ENCODE data around the gene COL27A1.
"Not testable (repeated sequence)": the region's sequence is repeated elsewhere in the genome, so short reads cannot be mapped to it uniquely, and the experiment has no call there.

Gene COL27A1

DNA sequence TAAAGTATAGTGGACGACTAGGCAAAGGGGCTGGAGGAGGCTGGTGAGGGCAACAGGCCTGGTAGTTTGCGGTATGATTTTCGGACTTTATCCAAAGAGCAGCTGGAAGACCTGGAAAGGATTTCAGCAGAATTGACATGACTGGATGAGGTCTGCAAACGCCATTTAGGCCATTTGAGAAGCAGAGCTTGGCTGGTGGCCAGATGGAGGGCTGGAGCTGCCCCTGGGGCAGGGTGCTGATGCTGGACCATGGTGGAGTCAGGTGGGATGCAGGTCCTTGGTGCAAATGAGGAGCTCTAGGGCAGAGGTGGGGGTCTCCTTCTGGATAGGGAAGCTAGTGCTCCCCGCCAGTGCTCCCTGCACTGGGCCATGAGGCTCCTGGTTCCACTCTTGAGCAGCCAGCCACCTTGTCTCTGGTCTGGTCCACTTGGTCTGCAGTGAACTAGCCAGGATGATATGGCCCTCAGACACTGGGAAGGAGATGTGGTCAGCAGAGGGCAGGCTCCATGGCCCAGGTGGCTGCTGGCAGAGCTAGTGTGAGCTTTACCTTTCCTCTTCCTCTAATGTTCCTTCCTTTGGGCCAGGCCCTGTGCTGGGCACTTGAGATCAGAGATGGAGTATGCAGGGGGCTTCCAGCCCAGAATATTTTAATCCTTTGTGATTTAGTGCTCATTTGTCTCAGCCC lies 31.4 kb downstream of the COL27A1 start:
- DNase-seq (ENCODE audit: insufficient read length, low spot score) (no peak), FAIRE-seq (no peak)
- TF ChIP-seq POLR2AphosphoS5 (IDR thresholded peaks at IDR 0.05; ENCODE audit: low read depth, low read length) (no peak), POU2F2 (IDR thresholded peaks at IDR 0.05; ENCODE audit: low read depth, low read length) (no peak), PAX5 (IDR thresholded peaks at IDR 0.05; ENCODE audit: insufficient read depth, low read length, severe bottlenecking) (no peak), TAF1 (IDR thresholded peaks at IDR 0.05; ENCODE audit: low read depth, low read length) (no peak), POLR2A (IDR thresholded peaks at IDR 0.05; ENCODE audit: low read depth, low read length) (no peak), SPI1 (IDR thresholded peaks at IDR 0.05; ENCODE audit: low read depth, low read length) (no peak)

DNA sequence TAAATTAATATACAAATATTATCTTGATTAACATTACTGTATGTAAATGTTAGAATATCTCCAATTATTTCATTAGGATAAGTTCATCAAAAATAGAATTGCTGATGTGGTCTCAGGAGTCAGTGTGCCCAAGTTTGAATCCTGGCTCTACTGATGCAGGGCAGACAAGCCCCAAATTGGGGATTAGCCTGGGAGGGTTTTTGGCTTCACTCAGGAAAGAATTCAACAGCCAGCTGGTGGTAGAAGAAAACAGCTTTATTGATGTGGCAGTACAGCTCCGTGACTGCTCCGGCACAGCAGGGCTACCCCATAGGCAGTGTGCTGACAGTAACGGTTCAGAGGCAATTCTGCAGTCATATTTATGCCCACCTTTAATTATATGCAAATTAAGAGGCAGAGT lies 32.5 kb downstream of the COL27A1 start:
- no peak for DNase-seq (ENCODE audit: insufficient read length, low spot score)
- no peak for FAIRE-seq
- TF ChIP-seq SPI1 (IDR thresholded peaks at IDR 0.05; ENCODE audit: low read depth, low read length) (no peak), PAX5 (IDR thresholded peaks at IDR 0.05; ENCODE audit: insufficient read depth, low read length, severe bottlenecking) (no peak), POLR2AphosphoS5 (IDR thresholded peaks at IDR 0.05; ENCODE audit: low read depth, low read length) (no peak), POLR2A (IDR thresholded peaks at IDR 0.05; ENCODE audit: low read depth, low read length) (no peak), TAF1 (IDR thresholded peaks at IDR 0.05; ENCODE audit: low read depth, low read length) (no peak), POU2F2 (IDR thresholded peaks at IDR 0.05; ENCODE audit: low read depth, low read length) (no peak)

DNA sequence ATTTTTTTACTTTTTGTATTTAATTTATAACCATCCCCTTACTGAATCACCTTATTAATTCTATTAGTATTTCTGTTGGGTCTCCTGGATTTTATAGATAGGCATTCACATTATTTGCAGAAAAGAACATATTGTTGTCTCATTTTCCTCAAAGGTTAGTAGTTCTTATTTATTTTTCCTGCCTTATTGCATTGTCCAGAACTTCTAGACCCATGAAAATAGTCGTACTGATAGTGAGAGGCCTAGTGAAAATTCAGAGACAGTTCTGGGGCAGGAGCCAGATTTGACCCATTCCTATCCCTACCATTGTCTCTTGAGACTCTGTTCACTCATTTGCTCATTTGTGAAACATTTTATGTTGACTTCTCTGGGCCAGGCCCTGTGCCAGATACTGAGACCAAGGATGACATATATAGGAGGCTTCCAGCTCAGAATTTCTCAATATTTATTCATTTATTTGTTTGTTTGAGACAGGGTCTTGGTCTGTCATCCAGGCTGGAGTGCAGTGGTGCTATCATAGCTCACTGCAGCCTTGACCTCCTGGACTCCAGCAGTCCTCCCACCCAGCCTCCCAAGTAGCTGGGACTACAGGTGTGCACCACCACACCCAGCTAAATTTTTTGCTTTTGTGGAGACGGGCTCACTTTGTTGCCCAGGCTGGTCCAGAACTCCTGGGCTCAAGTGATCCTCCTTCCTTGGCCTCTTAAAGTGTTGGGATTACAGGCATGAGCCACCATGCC lies 34.7 kb downstream of the COL27A1 start:
- TF ChIP-seq PAX5 (IDR thresholded peaks at IDR 0.05; ENCODE audit: insufficient read depth, low read length, severe bottlenecking) (no peak), SPI1 (IDR thresholded peaks at IDR 0.05; ENCODE audit: low read depth, low read length) (no peak), POLR2AphosphoS5 (IDR thresholded peaks at IDR 0.05; ENCODE audit: low read depth, low read length) (no peak), POLR2A (IDR thresholded peaks at IDR 0.05; ENCODE audit: low read depth, low read length) (no peak), POU2F2 (IDR thresholded peaks at IDR 0.05; ENCODE audit: low read depth, low read length) (no peak), TAF1 (IDR thresholded peaks at IDR 0.05; ENCODE audit: low read depth, low read length) (no peak)
- no peak for DNase-seq (ENCODE audit: insufficient read length, low spot score)
- no peak for FAIRE-seq

DNA sequence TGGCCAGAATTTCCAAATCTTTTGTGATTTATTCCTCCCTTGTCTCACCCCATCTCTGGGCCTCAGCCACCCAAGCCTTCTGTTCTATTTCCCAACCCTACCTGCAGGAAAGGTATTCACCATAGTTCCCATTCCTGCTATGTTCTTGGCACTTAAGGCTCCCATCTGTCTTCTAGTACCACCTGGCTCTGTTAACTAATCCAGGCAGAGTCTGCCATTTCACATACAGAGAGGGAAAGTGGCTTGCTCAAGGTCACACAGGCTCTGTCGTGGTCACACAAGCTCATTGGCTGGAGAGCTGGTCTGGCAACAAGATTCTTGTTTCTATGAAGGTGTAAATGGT lies 35.2 kb downstream of the COL27A1 start:
- TF ChIP-seq POU2F2 (IDR thresholded peaks at IDR 0.05; ENCODE audit: low read depth, low read length) (no peak), SPI1 (IDR thresholded peaks at IDR 0.05; ENCODE audit: low read depth, low read length) (no peak), PAX5 (IDR thresholded peaks at IDR 0.05; ENCODE audit: insufficient read depth, low read length, severe bottlenecking) (no peak), POLR2A (IDR thresholded peaks at IDR 0.05; ENCODE audit: low read depth, low read length) (no peak), TAF1 (IDR thresholded peaks at IDR 0.05; ENCODE audit: low read depth, low read length) (no peak), POLR2AphosphoS5 (IDR thresholded peaks at IDR 0.05; ENCODE audit: low read depth, low read length) (no peak)
- DNase-seq (ENCODE audit: insufficient read length, low spot score), result no peak
- no peak for FAIRE-seq

DNA sequence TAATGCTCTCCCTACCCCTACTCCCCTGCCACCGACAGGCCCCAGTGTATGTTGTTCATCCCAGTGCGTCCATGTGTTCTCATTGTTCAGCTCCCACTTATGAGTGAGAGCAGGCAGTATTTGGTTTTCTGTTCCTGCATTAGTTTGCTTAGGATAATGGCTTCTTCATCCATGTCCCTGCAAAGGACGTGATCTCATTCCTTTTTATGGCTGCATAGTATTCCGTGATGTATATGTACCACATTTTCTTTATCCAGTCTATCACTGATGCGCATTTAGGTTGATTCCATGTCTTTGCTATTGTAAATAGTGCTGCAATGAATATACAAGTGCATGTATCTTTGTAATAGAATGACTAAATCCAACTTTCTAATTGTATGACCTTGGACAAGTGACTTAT lies 36.1 kb downstream of the COL27A1 start:
- FAIRE-seq; DNase-seq (ENCODE audit: insufficient read length, low spot score): not testable (repeated sequence)

DNA sequence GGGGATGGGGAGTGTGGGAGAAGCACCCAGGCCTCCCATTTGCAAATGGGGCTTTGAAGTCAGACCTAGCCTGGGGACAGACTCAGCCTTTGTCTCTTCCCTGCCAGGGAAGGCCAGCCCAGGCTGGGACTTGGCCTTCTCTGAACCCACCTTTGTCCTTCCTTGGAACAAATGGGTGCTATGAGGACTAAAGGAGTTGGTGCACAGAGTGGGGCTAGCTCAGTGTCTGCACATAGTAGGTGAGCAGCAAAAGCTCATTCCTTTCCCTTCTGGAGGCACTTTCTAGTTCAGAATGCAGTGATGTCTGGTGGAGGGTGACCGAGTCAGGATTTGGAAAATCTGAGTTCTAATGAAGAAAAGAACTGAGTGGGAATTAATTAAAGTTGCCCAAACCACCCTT lies 37.2 kb downstream of the COL27A1 start:
- no peak for TF ChIP-seq SPI1 (IDR thresholded peaks at IDR 0.05; ENCODE audit: low read depth, low read length)
- TF ChIP-seq TAF1 (IDR thresholded peaks at IDR 0.05; ENCODE audit: low read depth, low read length), result no peak
- no peak for TF ChIP-seq POLR2A (IDR thresholded peaks at IDR 0.05; ENCODE audit: low read depth, low read length)
- no peak for TF ChIP-seq POU2F2 (IDR thresholded peaks at IDR 0.05; ENCODE audit: low read depth, low read length)
- TF ChIP-seq PAX5 (IDR thresholded peaks at IDR 0.05; ENCODE audit: insufficient read depth, low read length, severe bottlenecking), result no peak
- no peak for TF ChIP-seq POLR2AphosphoS5 (IDR thresholded peaks at IDR 0.05; ENCODE audit: low read depth, low read length)
- FAIRE-seq, result no peak
- no peak for DNase-seq (ENCODE audit: insufficient read length, low spot score)

DNA sequence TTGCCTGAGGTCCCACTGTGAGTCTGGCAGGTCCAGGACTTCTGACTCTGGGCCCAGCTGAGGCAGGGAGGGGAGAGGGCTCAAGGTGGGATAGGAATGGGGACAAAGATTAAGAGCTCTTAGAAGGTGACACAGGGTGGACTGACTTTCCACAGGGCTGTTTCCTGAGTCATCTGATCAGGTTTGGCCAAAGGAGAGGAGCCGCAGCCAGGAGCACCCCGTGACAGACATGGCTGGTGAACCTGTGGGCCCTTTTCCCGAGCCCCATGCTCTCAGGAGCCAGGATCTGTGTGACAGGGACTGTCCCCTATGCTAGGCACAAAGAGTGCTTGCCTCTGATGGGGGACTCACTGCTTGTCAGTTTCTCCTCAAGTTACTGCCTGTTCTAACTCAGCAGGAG lies 37.8 kb downstream of the COL27A1 start:
- TF ChIP-seq PAX5 (IDR thresholded peaks at IDR 0.05; ENCODE audit: insufficient read depth, low read length, severe bottlenecking) (no peak), POLR2AphosphoS5 (IDR thresholded peaks at IDR 0.05; ENCODE audit: low read depth, low read length) (no peak), SPI1 (IDR thresholded peaks at IDR 0.05; ENCODE audit: low read depth, low read length) (no peak), POLR2A (IDR thresholded peaks at IDR 0.05; ENCODE audit: low read depth, low read length) (no peak)
- no peak for DNase-seq (ENCODE audit: insufficient read length, low spot score)
- FAIRE-seq, result no peak

DNA sequence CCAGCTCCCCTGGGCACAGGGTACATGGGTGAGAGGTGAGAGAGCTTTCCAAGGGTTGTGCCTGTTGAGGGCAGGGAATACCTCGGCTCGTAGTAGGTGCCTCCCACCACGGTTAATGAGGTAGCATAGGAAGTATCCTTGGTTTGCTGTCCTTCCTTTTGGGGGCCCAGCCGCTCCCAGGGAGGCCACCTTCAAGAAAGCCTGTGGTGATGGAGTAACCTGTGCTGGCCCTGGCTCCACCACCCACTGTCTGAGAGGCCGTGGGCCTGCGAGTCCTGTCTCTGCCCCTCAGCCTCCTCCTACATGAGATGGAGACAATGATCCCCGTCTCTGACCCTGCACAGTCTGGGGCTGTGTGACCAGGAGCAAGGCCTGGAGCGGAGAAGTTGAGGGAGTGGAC lies 40.8 kb downstream of the COL27A1 start:
- no peak for FAIRE-seq
- TF ChIP-seq SPI1 (IDR thresholded peaks at IDR 0.05; ENCODE audit: low read depth, low read length), result no peak
- TF ChIP-seq POLR2A (IDR thresholded peaks at IDR 0.05; ENCODE audit: low read depth, low read length), result no peak
- no peak for TF ChIP-seq TAF1 (IDR thresholded peaks at IDR 0.05; ENCODE audit: low read depth, low read length)
- TF ChIP-seq POU2F2 (IDR thresholded peaks at IDR 0.05; ENCODE audit: low read depth, low read length), result no peak
- no peak for TF ChIP-seq PAX5 (IDR thresholded peaks at IDR 0.05; ENCODE audit: insufficient read depth, low read length, severe bottlenecking)
- DNase-seq (ENCODE audit: insufficient read length, low spot score), result no peak

DNA sequence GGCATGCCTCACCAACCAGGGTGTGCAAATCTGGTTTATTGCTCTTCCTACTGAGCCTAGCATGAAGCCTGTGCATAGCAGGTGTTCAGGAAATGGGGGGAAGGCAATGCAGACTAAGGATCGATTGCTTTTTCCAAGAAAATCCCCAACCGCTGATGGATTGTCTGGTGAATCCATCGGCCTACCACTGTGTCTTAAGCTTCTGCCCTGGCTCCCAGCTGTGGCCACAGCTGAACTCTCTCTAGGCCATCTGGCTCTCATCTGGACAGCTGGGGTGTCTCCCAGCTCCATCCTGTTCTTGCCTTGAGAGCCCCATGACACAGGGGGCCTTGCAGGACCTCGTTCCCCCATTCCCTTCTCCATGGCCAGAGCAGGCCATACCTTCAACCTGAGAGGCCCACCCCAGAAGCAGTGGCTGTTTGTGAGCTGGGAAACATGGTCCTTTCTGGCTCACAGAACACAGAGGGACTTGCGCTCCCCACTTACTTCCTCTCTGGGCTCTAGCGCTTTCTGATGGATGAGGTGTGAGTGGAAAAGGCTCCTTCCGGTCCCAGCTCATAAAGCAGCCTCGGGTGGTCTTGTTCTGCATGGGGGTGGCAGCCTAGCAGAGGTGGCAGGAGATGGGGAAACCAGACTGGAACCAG lies 41.8 kb downstream of the COL27A1 start:
- TF ChIP-seq SPI1 (IDR thresholded peaks at IDR 0.05; ENCODE audit: low read depth, low read length), result no peak
- no peak for TF ChIP-seq PAX5 (IDR thresholded peaks at IDR 0.05; ENCODE audit: insufficient read depth, low read length, severe bottlenecking)
- TF ChIP-seq POLR2A (IDR thresholded peaks at IDR 0.05; ENCODE audit: low read depth, low read length), result no peak
- no peak for TF ChIP-seq POLR2AphosphoS5 (IDR thresholded peaks at IDR 0.05; ENCODE audit: low read depth, low read length)
- no peak for TF ChIP-seq TAF1 (IDR thresholded peaks at IDR 0.05; ENCODE audit: low read depth, low read length)
- no peak for TF ChIP-seq POU2F2 (IDR thresholded peaks at IDR 0.05; ENCODE audit: low read depth, low read length)
- DNase-seq (ENCODE audit: insufficient read length, low spot score) (no peak), FAIRE-seq (no peak)
